K562 (cell line): ENCODE data around the gene TMEM200A. TPM values are rescaled to one million over a fixed set of nuclear protein-coding genes. Genes with fewer than 3 reads are reported as not detected.

Experiments used
- CTCF ChIP-seq, 3 experiments: IDR thresholded peaks in 2 of 3; conservative IDR thresholded peaks in 1 of 3; 2 replicates each; pipeline ENCODE4 v1.5.1; 2011 to 2012; ENCODE audit warnings: low read length in 3 of 3, mild to moderate bottlenecking in 3 of 3, control low read depth in 2 of 3, improper control_type of control experiment in 1 of 3, inconsistent platforms in 1 of 3, low read depth in 1 of 3, mixed read lengths in 1 of 3, moderate library complexity in 1 of 3; ENCODE audit not compliant: insufficient read depth in 2 of 3
- REST ChIP-seq, 2 experiments: fragments of 450-650 bp; formaldehyde crosslinking in 1 of 2; IDR thresholded peaks; 2 replicates each; pipeline versions ENCODE4 v1.4.0 to v1.6.1; 2014 to 2020; ENCODE audit warnings: mild to moderate bottlenecking in 2 of 2, borderline replicate concordance in 1 of 2, low read depth in 1 of 2
- polyA plus RNA-seq, 8 experiments: library from polyadenylated mRNA; depleted of rRNA in 4 of 8; stranded (reverse) in 5 of 8; unstranded in 3 of 8; fragments of >200 nt; fragmentation: Nextera tagmentation in 2 of 8; fragmentation: Illumina TruSeq in 1 of 8; extraction: Ambion mirVana in 2 of 8; extraction: Trizol in 1 of 8; gene quantifications; 2 replicates each; pipeline versions ENCODE4 v1.2.1 to v1.2.3, GENCODE V29; 2011 to 2014; ENCODE audit warnings: inconsistent platforms in 1 of 8, missing spikeins in 1 of 8
- total RNA-seq, 7 experiments: library from RNA; depleted of rRNA in 6 of 7; stranded (reverse); fragments of >200 nt in 6 of 7; fragmentation: Illumina TruSeq in 2 of 7; extraction: Trizol in 2 of 7; gene quantifications; 2 replicates each; pipeline versions ENCODE4 v1.2.1 to v1.2.3, GENCODE V29; 2011 to 2021; ENCODE audit warnings: low replicate concordance in 1 of 7

Gene TMEM200A
- total and polyA plus RNA-seq, 9 of the 15 experiments (the other 6 are each of a cell fraction or from before 2014, with no cell fraction given) = 0.04 TPM; not detected in 8

GRCh38 chr6:130322673-130323268 is 43.0 kb upstream of the TMEM200A start (continued):
- TF ChIP-seq CTCF (IDR thresholded peaks at IDR 0.05 in 2 of 3, conservative IDR thresholded peaks at IDR 0.05 in 1 of 3; ENCODE audit: insufficient read depth in 2 of 3, low read depth in 1 of 3, low read length in 3 of 3) (peak; percentile 62 to 85 (median 77)), REST (IDR thresholded peaks at IDR 0.05; ENCODE audit: borderline replicate concordance) (peak; percentile 58; the same call in 1 of the 2 replicates), REST (CRISPR knock-in tag; IDR thresholded peaks at IDR 0.05; ENCODE audit: low read depth) (no peak)
